Omental fat pad (tissue), 4 donors: ENCODE results near the gene PLCB1. TPM values are rescaled to one million over a fixed set of nuclear protein-coding genes. Genes with fewer than 3 reads are reported as not detected.

Experiments
- ATAC-seq: fragments of 150-250 bp; one replicate; pipeline ENCODE4 v1.9.1; 2016; ENCODE audit warnings: mild to moderate bottlenecking, moderate library complexity; ENCODE audit not compliant: low FRiP score
- DNase-seq: peaks from one replicate; pipeline ENCODE4 v3.0.0-alpha.2; 2019; ENCODE audit warnings: low spot score
- CTCF ChIP-seq, 3 donors: fragments of 450-650 bp; IDR thresholded peaks; one replicate each; pipeline ENCODE4 v1.5.1; 2016 to 2017; ENCODE audit warnings: antibody characterized with exemption in 3 of 3, mild to moderate bottlenecking in 3 of 3, moderate library complexity in 2 of 3
- total RNA-seq, 4 donors: library from RNA; depleted of rRNA; stranded (reverse); fragments of >200 nt; gene quantifications; one replicate each; pipeline ENCODE4 v1.1.0, GENCODE V29; 2016

Gene PLCB1
- total RNA-seq, 4 donors from 2014 or later = 22.4 to 60.5 (median 36.4) TPM

GRCh38 chr20:8489094-8489883 is 357.2 kb downstream of the PLCB1 start:
- peak; percentile 67 for ATAC-seq
- no peak for TF ChIP-seq CTCF (IDR thresholded peaks at IDR 0.05)
- DNase-seq = no peak

GRCh38 chr20:8490076-8490830 is 358.2 kb downstream of the PLCB1 start:
- TF ChIP-seq CTCF (IDR thresholded peaks at IDR 0.05) = no peak
- peak; percentile 49 for ATAC-seq
- DNase-seq = no peak

- TF ChIP-seq CTCF (IDR thresholded peaks at IDR 0.05) = no peak
- DNase-seq (no peak), ATAC-seq (no peak)
Measured at GRCh38 chr20:8492173-8492572, 360.1 kb downstream of the PLCB1 start.

- ATAC-seq (no peak), DNase-seq (no peak)
- TF ChIP-seq CTCF (IDR thresholded peaks at IDR 0.05) = no peak
Measured at GRCh38 chr20:8498571-8498970, 366.5 kb downstream of the PLCB1 start.

GRCh38 chr20:8504030-8504429 is 372.0 kb downstream of the PLCB1 start:
- no peak for DNase-seq
- ATAC-seq = no peak
- no peak for TF ChIP-seq CTCF (IDR thresholded peaks at IDR 0.05)

GRCh38 chr20:8505476-8506200 is 373.6 kb downstream of the PLCB1 start:
- ATAC-seq (no peak), DNase-seq (no peak)
- TF ChIP-seq CTCF (IDR thresholded peaks at IDR 0.05) = no peak
